Endodermal cell (in vitro differentiated cells): ENCODE measurements around the gene TMEM119. TPM values are rescaled to one million over a fixed set of nuclear protein-coding genes. Genes with fewer than 3 reads are reported as not detected.

ENCODE experiments used
- DNase-seq: peaks from one replicate; pipeline ENCODE4 v3.0.0-alpha.2; 2017
- H3K27ac ChIP-seq: 2 replicates; pipeline ENCODE4 v1.5.1; 2013; ENCODE audit warnings: mild to moderate bottlenecking, low read depth, low read length, moderate library complexity
- H3K27me3 ChIP-seq: 2 replicates; pipeline ENCODE4 v1.6.1; 2013; ENCODE audit warnings: mild to moderate bottlenecking, low read length, moderate library complexity; ENCODE audit not compliant: insufficient read depth, control insufficient read depth, poor library complexity, severe bottlenecking
- H3K36me3 ChIP-seq: 2 replicates; pipeline ENCODE4 v1.7.0; 2013; ENCODE audit warnings: mild to moderate bottlenecking, low read length, moderate library complexity; ENCODE audit not compliant: control insufficient read depth, insufficient read depth
- H3K4me1 ChIP-seq: one replicate; pipeline ENCODE4 v1.7.0; 2013; ENCODE audit warnings: low read length; ENCODE audit not compliant: control insufficient read depth, insufficient read depth
- H3K4me3 ChIP-seq: 2 replicates; pipeline ENCODE4 v1.5.1; 2013; ENCODE audit warnings: mild to moderate bottlenecking, low read length, moderate library complexity
- H3K9ac ChIP-seq: 2 replicates; pipeline ENCODE4 v1.6.1; 2013; ENCODE audit warnings: mild to moderate bottlenecking, low read length, moderate library complexity; ENCODE audit not compliant: poor library complexity, severe bottlenecking; ENCODE audit errors: extremely low read depth
- H3K9me3 ChIP-seq: 2 replicates; pipeline ENCODE4 v1.6.1; 2013; ENCODE audit warnings: mild to moderate bottlenecking, low read length, moderate library complexity; ENCODE audit not compliant: control insufficient read depth
- H3K27ac Mint-ChIP-seq: 2 replicates; pipeline ENCODE4 v1.8.0; 2020; ENCODE audit warnings: mixed read lengths
- H3K27me3 Mint-ChIP-seq: 2 replicates; pipeline ENCODE4 v1.8.0; 2021; ENCODE audit warnings: mild to moderate bottlenecking, mixed read lengths; ENCODE audit not compliant: insufficient read depth
- H3K36me3 Mint-ChIP-seq: 2 replicates; pipeline ENCODE4 v1.8.0; 2020; ENCODE audit warnings: low read depth, mixed read lengths
- H3K4me1 Mint-ChIP-seq: 2 replicates; pipeline ENCODE4 v1.8.0; 2020; ENCODE audit warnings: mixed read lengths
- H3K4me3 Mint-ChIP-seq: 2 replicates; pipeline ENCODE4 v1.8.0; 2020; ENCODE audit warnings: mild to moderate bottlenecking, moderate library complexity, mixed read lengths
- H3K9me3 Mint-ChIP-seq: 2 replicates; pipeline ENCODE4 v1.8.0; 2020; ENCODE audit warnings: mild to moderate bottlenecking, mixed read lengths
- WGBS, 2 experiments: methylation state at CpG; one replicate each; pipeline versions ENCODE4 v1.1.5 to v1.1.7; 2013; ENCODE audit warnings: missing lambda C conversion rate in 2 of 2, mixed read lengths in 1 of 2; ENCODE audit not compliant: insufficient coverage in 1 of 2, insufficient read length in 1 of 2; 5-methylcytosine and 5-hydroxymethylcytosine counted together
- total RNA-seq, 2 donors: library from RNA; stranded (reverse); fragmentation: NEBNext Ultra II Directional in 1 of 2; extraction: Animal tissue kit (Norgen Biotek cat#: 25700) in 1 of 2; gene quantifications; 2 replicates in 1 of 2; 3 replicates in 1 of 2; pipeline ENCODE4 v1.2.1, GENCODE V29; 2021
- TF ChIP-seq, protein P1 (sequence below): fragments of 200-600 bp; sonication (generic); conservative IDR thresholded peaks from 2 replicates; pipeline ENCODE4 v1.5.0; 2021; ENCODE audit warnings: antibody characterized with exemption, mild to moderate bottlenecking

Gene TMEM119
- total RNA-seq, 2 donors from 2014 or later = 0.11 to 0.15 TPM

DNA sequence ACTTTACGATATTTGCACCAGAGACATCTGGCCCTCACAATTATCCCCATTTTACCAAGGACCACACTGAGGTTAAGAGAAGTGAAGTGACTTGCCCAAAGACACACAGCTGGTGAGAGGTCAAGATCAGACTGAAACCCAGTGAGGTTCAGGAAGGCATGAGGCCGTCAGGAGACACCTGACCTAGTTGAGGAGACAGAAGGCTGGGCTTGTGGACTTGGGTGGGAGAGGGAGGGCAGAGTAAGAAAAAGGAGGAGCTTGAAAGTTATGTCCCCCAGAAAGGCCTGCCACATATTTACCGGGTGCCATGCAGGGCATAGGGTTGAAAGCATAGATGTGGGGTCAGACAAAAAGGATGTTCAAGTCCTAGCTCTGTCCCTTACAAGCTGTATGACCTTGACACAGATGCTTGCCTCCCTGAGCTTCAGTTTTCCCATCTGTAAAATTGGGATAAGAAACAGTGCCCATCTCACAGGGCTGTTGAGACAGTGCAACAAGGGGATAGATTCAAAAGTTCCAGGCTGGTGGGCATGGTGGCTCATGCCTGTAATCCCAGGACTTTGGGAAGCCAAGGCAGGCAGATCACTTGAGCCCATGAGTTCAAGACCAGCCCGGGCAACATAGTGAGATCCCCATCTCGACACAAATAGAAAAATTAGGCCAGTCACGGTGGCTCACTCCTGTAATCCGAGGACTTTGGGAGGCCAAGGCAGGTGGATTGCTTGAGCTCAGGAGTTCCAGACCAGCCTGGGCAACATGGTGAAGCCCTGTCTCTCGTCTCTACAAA is 29.4 kb upstream of the TMEM119 start:
- H3K27me3 ChIP-seq = no peaks in the 10 kb centered on the region
- WGBS, 2 experiments = 88 to 92% methylated on average over 5 to 8 of the region's 8 CpGs
- Mint-ChIP-seq H3K9me3 (peaks cover 2% of the 10 kb centered on the region), H3K4me3 (no peak overlapping the region), H3K4me1 (no peaks in the 10 kb centered on the region), H3K27me3 (no peaks in the 10 kb centered on the region), H3K36me3 (no peaks in the 10 kb centered on the region), H3K27ac (no peak overlapping the region)
- no peaks in the 10 kb centered on the region for H3K4me1 ChIP-seq
- H3K36me3 ChIP-seq = no peaks in the 10 kb centered on the region
- H3K9ac ChIP-seq = no peak overlapping the region
- no peak for DNase-seq
- no peak overlapping the region for H3K27ac ChIP-seq
- no peak overlapping the region for H3K4me3 ChIP-seq
- H3K9me3 ChIP-seq = no peaks in the 10 kb centered on the region
- TF ChIP-seq, protein P1, sequence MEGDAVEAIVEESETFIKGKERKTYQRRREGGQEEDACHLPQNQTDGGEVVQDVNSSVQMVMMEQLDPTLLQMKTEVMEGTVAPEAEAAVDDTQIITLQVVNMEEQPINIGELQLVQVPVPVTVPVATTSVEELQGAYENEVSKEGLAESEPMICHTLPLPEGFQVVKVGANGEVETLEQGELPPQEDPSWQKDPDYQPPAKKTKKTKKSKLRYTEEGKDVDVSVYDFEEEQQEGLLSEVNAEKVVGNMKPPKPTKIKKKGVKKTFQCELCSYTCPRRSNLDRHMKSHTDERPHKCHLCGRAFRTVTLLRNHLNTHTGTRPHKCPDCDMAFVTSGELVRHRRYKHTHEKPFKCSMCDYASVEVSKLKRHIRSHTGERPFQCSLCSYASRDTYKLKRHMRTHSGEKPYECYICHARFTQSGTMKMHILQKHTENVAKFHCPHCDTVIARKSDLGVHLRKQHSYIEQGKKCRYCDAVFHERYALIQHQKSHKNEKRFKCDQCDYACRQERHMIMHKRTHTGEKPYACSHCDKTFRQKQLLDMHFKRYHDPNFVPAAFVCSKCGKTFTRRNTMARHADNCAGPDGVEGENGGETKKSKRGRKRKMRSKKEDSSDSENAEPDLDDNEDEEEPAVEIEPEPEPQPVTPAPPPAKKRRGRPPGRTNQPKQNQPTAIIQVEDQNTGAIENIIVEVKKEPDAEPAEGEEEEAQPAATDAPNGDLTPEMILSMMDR = no peak

DNA sequence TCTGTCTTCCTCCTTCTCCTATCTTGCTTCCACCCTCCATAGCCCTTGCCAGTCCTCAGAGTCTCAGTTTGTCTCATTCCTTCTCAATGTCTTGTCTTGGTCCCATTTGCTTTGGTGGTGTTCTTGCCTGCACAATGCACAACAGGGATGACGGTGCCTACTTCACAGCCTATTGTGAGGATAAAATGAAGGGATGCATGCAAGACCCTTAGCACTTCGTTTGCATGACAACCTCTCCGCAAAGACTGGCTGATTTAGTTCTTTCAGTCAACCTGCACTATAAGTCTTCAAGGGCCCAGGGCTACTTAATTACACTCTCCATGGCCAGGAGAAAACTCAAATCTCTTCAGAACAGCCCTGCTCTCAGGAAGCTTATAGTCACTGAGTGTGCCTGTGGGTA is 27.3 kb upstream of the TMEM119 start:
- no peak overlapping the region for H3K27ac ChIP-seq
- H3K27me3 ChIP-seq = no peaks in the 10 kb centered on the region
- Mint-ChIP-seq H3K27me3 (no peaks in the 10 kb centered on the region), H3K27ac (no peak overlapping the region), H3K9me3 (peaks cover 2% of the 10 kb centered on the region), H3K4me1 (no peaks in the 10 kb centered on the region), H3K4me3 (no peak overlapping the region), H3K36me3 (no peaks in the 10 kb centered on the region)
- no peaks in the 10 kb centered on the region for H3K9me3 ChIP-seq
- H3K9ac ChIP-seq = no peak overlapping the region
- H3K4me3 ChIP-seq = no peak overlapping the region
- DNase-seq = no peak
- TF ChIP-seq, protein P1 = no peak
- no peaks in the 10 kb centered on the region for H3K36me3 ChIP-seq
- no peaks in the 10 kb centered on the region for H3K4me1 ChIP-seq
- WGBS, 2 experiments = 43 to 56% methylated on average over 3 of the region's 3 CpGs

DNA sequence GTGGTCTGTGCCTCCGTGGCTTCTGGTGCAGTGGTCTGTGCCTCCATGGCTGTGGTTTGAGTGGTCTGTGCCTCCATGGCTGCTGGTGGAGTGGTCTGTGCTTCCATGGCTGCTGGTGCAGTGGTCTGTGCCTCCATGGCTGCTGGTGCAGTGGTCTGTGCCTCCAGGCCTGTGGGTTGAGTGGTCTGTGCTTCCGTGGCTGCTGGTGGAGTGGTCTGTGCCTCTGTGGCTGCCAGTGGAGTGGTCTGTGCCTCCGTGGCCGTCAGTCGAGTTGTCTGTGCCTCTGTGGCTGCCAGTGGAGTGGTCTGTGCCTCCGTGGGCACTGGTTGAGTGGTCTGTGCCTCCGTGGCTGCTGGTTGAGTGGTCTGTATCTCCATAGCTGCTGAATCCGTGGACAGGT is 25.7 kb upstream of the TMEM119 start:
- Histone ChIP-seq H3K9me3 (no peaks in the 10 kb centered on the region), H3K27ac (no peak overlapping the region), H3K4me3 (no peak overlapping the region), H3K4me1 (no peaks in the 10 kb centered on the region), H3K36me3 (no peaks in the 10 kb centered on the region), H3K9ac (no peak overlapping the region), H3K27me3 (no peaks in the 10 kb centered on the region)
- H3K27ac Mint-ChIP-seq = no peak overlapping the region
- H3K27me3 Mint-ChIP-seq = no peaks in the 10 kb centered on the region
- TF ChIP-seq, protein P1 = no peak
- H3K36me3 Mint-ChIP-seq = no peaks in the 10 kb centered on the region
- H3K9me3 Mint-ChIP-seq = peaks cover 2% of the 10 kb centered on the region
- no peak overlapping the region for H3K4me3 Mint-ChIP-seq
- no peak for DNase-seq
- WGBS, 2 experiments = 86 to 92% methylated on average over 6 to 8 of the region's 8 CpGs
- H3K4me1 Mint-ChIP-seq = no peaks in the 10 kb centered on the region
